SK-N-SH (cell line): Measurements from ENCODE around the gene SPNS1. TPM values are rescaled to one million over a fixed set of nuclear protein-coding genes. Genes with fewer than 3 reads are reported as not detected.

ENCODE experiments used
- CTCF ChIA-PET: fragments of 300-600, 350-600 bp; formaldehyde crosslinking; extraction: SDS; loops from one replicate; lab custom pipeline; 2021; lab: Yijun Ruan, JAX
- POLR2A ChIA-PET: fragments of 350-600 bp; sonication (Branson Sonifier 250); formaldehyde crosslinking; extraction: SDS; loops from one replicate; lab custom pipeline; 2020; ENCODE audit warnings: antibody characterized with exemption, inconsistent platforms; lab: Yijun Ruan, JAX
- DNase-seq: peaks from one replicate; pipeline ENCODE4 v3.0.0; 2012
- H2AFZ ChIP-seq: fragments of 200-600 bp; sonication (generic); 2 replicates; pipeline ENCODE4 v1.8.1; 2016; ENCODE audit warnings: antibody characterized with exemption, mild to moderate bottlenecking, low read depth
- H3F3A ChIP-seq: fragments of 200-600 bp; sonication (generic); replicated peaks from 2 replicates; pipeline ENCODE3; 2016; ENCODE audit warnings: antibody characterized with exemption, mild to moderate bottlenecking; ENCODE audit not compliant: insufficient read depth
- H3K27ac ChIP-seq, 2 experiments: fragments of 200-500 bp in 1 of 2; fragments of 200-600 bp in 1 of 2; sonication (Bioruptor generic) in 1 of 2; sonication (generic), shearing (Covaris generic) in 1 of 2; 2 replicates each; pipeline versions ENCODE4 v1.5.1 to v1.6.1; 2014 to 2016; ENCODE audit warnings: low read depth in 2 of 2, inconsistent platforms in 1 of 2, low read length in 1 of 2, mild to moderate bottlenecking in 1 of 2, mixed read lengths in 1 of 2
- H3K27me3 ChIP-seq: fragments of 200-600 bp; sonication (generic), shearing (Covaris generic); 2 replicates; pipeline ENCODE4 v1.6.1; 2016; ENCODE audit warnings: mixed run types; ENCODE audit not compliant: insufficient read depth
- H3K36me3 ChIP-seq, 2 experiments: fragments of 200-500 bp in 1 of 2; fragments of 200-600 bp in 1 of 2; sonication (Bioruptor generic) in 1 of 2; sonication (generic) in 1 of 2; replicated peaks in 1 of 2; 2 replicates each; pipeline versions ENCODE3 to v1.5.1; 2014 to 2016; ENCODE audit warnings: low read length in 1 of 2, mild to moderate bottlenecking in 1 of 2; ENCODE audit not compliant: insufficient read depth in 2 of 2, control insufficient read depth in 1 of 2
- H3K4me1 ChIP-seq, 2 experiments: fragments of 200-500 bp in 1 of 2; fragments of 200-600 bp in 1 of 2; sonication (Bioruptor generic) in 1 of 2; sonication (generic), shearing (Covaris generic) in 1 of 2; 2 replicates each; pipeline versions ENCODE4 v1.5.1 to v1.6.1; 2014 to 2016; ENCODE audit warnings: low read depth in 1 of 2, low read length in 1 of 2, mixed run types in 1 of 2; ENCODE audit not compliant: insufficient read depth in 2 of 2, control insufficient read depth in 1 of 2
- H3K4me2 ChIP-seq: fragments of 200-600 bp; sonication (generic), shearing (Covaris generic); 2 replicates; pipeline ENCODE4 v1.6.1; 2017; ENCODE audit warnings: mixed run types
- H3K4me3 ChIP-seq, 2 experiments: fragments of 200-500 bp in 1 of 2; fragments of 200-600 bp in 1 of 2; sonication (Bioruptor generic) in 1 of 2; sonication (generic), shearing (Covaris generic) in 1 of 2; 2 replicates each; pipeline versions ENCODE4 v1.5.1 to v1.8.1; 2014 to 2016; ENCODE audit warnings: low read depth in 2 of 2, inconsistent platforms in 1 of 2, low read length in 1 of 2, mild to moderate bottlenecking in 1 of 2, mixed read lengths in 1 of 2, moderate library complexity in 1 of 2
- H3K79me2 ChIP-seq: fragments of 200-600 bp; sonication (generic); 2 replicates; pipeline ENCODE4 v1.8.1; 2017; ENCODE audit warnings: mild to moderate bottlenecking; ENCODE audit not compliant: insufficient read depth
- H3K9ac ChIP-seq: fragments of 200-600 bp; sonication (generic); 2 replicates; pipeline ENCODE4 v1.6.1; 2017; ENCODE audit warnings: mixed run types
- H3K9me2 ChIP-seq: fragments of 200-600 bp; sonication (generic); 2 replicates; pipeline ENCODE4 v1.6.1; 2017; ENCODE audit warnings: mixed run types
- H3K9me3 ChIP-seq: fragments of 200-600 bp; sonication (generic); 2 replicates; pipeline ENCODE4 v1.6.1; 2017; ENCODE audit warnings: mixed run types, mild to moderate bottlenecking, moderate library complexity
- H4K20me1 ChIP-seq: fragments of 200-600 bp; sonication (generic); 2 replicates; pipeline ENCODE4 v1.6.1; 2017; ENCODE audit warnings: mild to moderate bottlenecking, mixed run types; ENCODE audit not compliant: insufficient read depth
- CHD2 ChIP-seq: fragments of 150-350 bp; IDR thresholded peaks from 2 replicates; pipeline ENCODE4 v1.6.1; 2018; ENCODE audit warnings: low read length; ENCODE audit not compliant: partially characterized antibody
- ELF1 ChIP-seq: IDR thresholded peaks from 2 replicates; pipeline ENCODE4 v1.4.0; 2012
- EP300 ChIP-seq, 2 experiments: IDR thresholded peaks; 2 replicates each; pipeline versions ENCODE4 v1.4.0 to v1.6.1; 2012; ENCODE audit warnings: borderline replicate concordance in 1 of 2, low read depth in 1 of 2, low read length in 1 of 2
- FOSL2 ChIP-seq: IDR thresholded peaks from 2 replicates; pipeline ENCODE4 v1.4.0; 2012; ENCODE audit warnings: low read depth, mild to moderate bottlenecking, moderate library complexity, borderline replicate concordance
- FOXJ3 ChIP-seq: sonication (generic); formaldehyde crosslinking; IDR thresholded peaks from 2 replicates; pipeline ENCODE4 v1.5.1; 2020; ENCODE audit warnings: mild to moderate bottlenecking, missing genetic modification reagents
- FOXM1 ChIP-seq: IDR thresholded peaks from 2 replicates; pipeline ENCODE4 v1.4.0; 2012; ENCODE audit warnings: low read depth, mild to moderate bottlenecking
- IRF3 ChIP-seq: fragments of 150-350 bp; IDR thresholded peaks from 2 replicates; pipeline ENCODE4 v1.6.1; 2016; ENCODE audit warnings: mild to moderate bottlenecking, low read depth, low read length
- MXI1 ChIP-seq: IDR thresholded peaks from 2 replicates; pipeline ENCODE4 v1.6.1; 2012; ENCODE audit warnings: mild to moderate bottlenecking, low read depth, low read length, improper control_type of control experiment
- NFIC ChIP-seq: IDR thresholded peaks from 2 replicates; pipeline ENCODE4 v1.4.0; 2012; ENCODE audit warnings: borderline replicate concordance
- NRF1 ChIP-seq: IDR thresholded peaks from 2 replicates; pipeline ENCODE4 v1.6.1; 2012; ENCODE audit warnings: low read depth, mild to moderate bottlenecking, low read length
- RCOR1 ChIP-seq: fragments of 150-350 bp; IDR thresholded peaks from 2 replicates; pipeline ENCODE4 v1.6.1; 2017; ENCODE audit warnings: antibody characterized with exemption, low read length
- USF1 ChIP-seq: IDR thresholded peaks from 2 replicates; pipeline ENCODE4 v1.4.0; 2012; ENCODE audit warnings: low read depth, borderline replicate concordance
- WGBS: methylation state at CpG from one replicate; pipeline ENCODE4 v1.1.6; 2017; ENCODE audit warnings: low lambda C conversion rate; 5-methylcytosine and 5-hydroxymethylcytosine counted together
- polyA plus RNA-seq, 3 experiments: library from polyadenylated mRNA; depleted of rRNA; stranded (reverse); fragments of >200 nt; gene quantifications; 2 replicates each; pipeline ENCODE4 v1.2.3, GENCODE V29; 2012
- TF ChIP-seq, protein P1 (sequence below): fragments of 150-350 bp; IDR thresholded peaks from 2 replicates; pipeline ENCODE4 v1.6.1; 2017; ENCODE audit warnings: antibody characterized with exemption, low read length, low read depth, borderline replicate concordance
- TF ChIP-seq, protein P2 (sequence below): fragments of 200-600 bp; sonication (generic); IDR thresholded peaks from 2 replicates; pipeline ENCODE4 v1.6.1; 2017; ENCODE audit warnings: antibody characterized with exemption, mild to moderate bottlenecking, moderate library complexity

SPNS1 gene
- polyA plus RNA-seq, 1 of the 3 experiments (the other 2 are of a cell fraction): 41.1 TPM

DNA sequence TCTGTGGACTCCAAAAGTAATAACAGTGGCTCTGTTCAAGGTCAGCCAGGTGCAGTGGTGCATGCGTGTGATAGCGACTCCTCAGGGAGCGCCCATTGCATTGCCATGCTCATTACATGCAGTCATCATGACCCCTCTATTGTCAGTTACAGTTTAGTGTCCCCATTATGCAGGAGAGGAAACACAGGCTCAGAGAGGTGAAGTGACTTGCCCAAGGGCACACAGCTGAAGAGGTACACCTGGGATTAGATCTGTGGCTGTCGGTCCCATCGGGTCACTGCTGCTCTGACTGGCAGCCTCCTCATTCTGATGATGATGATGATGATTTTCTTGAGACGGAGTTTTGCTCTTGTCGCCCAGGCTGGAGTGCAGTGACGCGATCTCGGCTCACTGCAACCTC lies 17.9 kb downstream of the SPNS1 start:
- no peak overlapping the region for H2AFZ ChIP-seq
- H3K9ac ChIP-seq: no peak overlapping the region
- H3F3A ChIP-seq: no peaks in the 10 kb centered on the region
- H3K79me2 ChIP-seq: no peaks in the 10 kb centered on the region
- H4K20me1 ChIP-seq: no peaks in the 10 kb centered on the region
- no peaks in the 10 kb centered on the region for H3K27me3 ChIP-seq
- DNase-seq: no peak
- POLR2A ChIA-PET: no interaction called here
- WGBS: 82% methylated on average over 10 of the region's 10 CpGs
- no peak overlapping the region for H3K4me3 ChIP-seq
- H3K4me2 ChIP-seq: no peak overlapping the region
- no peaks in the 10 kb centered on the region for H3K4me1 ChIP-seq
- H3K27ac ChIP-seq: no peak overlapping the region
- TF ChIP-seq ELF1: no peak
- TF ChIP-seq FOXJ3 (CRISPR knock-in tag): no peak
- no peak for TF ChIP-seq NRF1
- no peak for TF ChIP-seq FOSL2
- TF ChIP-seq FOXM1: no peak
- TF ChIP-seq NFIC: no peak
- TF ChIP-seq CHD2: no peak
- no peak for TF ChIP-seq RCOR1
- TF ChIP-seq, protein P1, sequence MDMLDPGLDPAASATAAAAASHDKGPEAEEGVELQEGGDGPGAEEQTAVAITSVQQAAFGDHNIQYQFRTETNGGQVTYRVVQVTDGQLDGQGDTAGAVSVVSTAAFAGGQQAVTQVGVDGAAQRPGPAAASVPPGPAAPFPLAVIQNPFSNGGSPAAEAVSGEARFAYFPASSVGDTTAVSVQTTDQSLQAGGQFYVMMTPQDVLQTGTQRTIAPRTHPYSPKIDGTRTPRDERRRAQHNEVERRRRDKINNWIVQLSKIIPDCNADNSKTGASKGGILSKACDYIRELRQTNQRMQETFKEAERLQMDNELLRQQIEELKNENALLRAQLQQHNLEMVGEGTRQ: no peak
- TF ChIP-seq MXI1: no peak
- TF ChIP-seq USF1: no peak
- TF ChIP-seq EP300 (IDR thresholded peaks at IDR 0.05; ENCODE audit: borderline replicate concordance in 1 of 2, low read depth in 1 of 2, low read length in 1 of 2): no peak
- TF ChIP-seq, protein P2, sequence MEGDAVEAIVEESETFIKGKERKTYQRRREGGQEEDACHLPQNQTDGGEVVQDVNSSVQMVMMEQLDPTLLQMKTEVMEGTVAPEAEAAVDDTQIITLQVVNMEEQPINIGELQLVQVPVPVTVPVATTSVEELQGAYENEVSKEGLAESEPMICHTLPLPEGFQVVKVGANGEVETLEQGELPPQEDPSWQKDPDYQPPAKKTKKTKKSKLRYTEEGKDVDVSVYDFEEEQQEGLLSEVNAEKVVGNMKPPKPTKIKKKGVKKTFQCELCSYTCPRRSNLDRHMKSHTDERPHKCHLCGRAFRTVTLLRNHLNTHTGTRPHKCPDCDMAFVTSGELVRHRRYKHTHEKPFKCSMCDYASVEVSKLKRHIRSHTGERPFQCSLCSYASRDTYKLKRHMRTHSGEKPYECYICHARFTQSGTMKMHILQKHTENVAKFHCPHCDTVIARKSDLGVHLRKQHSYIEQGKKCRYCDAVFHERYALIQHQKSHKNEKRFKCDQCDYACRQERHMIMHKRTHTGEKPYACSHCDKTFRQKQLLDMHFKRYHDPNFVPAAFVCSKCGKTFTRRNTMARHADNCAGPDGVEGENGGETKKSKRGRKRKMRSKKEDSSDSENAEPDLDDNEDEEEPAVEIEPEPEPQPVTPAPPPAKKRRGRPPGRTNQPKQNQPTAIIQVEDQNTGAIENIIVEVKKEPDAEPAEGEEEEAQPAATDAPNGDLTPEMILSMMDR: no peak
- TF ChIP-seq IRF3: no peak
- TF ChIP-seq, all 33 proteins: peak for 0
- no peaks in the 10 kb centered on the region for H3K9me2 ChIP-seq
- peaks cover 0 to 6% of the 10 kb centered on the region in 2 experiments for H3K36me3 ChIP-seq
- CTCF ChIA-PET: interaction anchor here (1.0 to 1.2 kb wide), 2 partner anchors 15 to 19 kb away, joined by 3 to 6 read pairs; no protein-coding TSS in a partner anchor
- H3K9me3 ChIP-seq: no peaks in the 10 kb centered on the region
